Measurements from ENCODE around the gene PRKCA.

- TF ChIP-seq CTCF (conservative IDR thresholded peaks at IDR 0.05; ENCODE audit: low read length), result no peak
- no peak for TF ChIP-seq EZH2phosphoT487 (IDR thresholded peaks at IDR 0.05; ENCODE audit: borderline replicate concordance)
Measured at GRCh38 chr17:66474806-66475497, 172.5 kb downstream of the PRKCA start.
